Central memory CD4-positive, alpha-beta T cell (primary cell): Measurements from ENCODE around the gene KIF26A.
"Not testable (repeated sequence)": the region's sequence is repeated elsewhere in the genome, so short reads cannot be mapped to it uniquely, and the experiment has no call there.

Source experiments
- DNase-seq: peaks from one replicate; pipeline ENCODE4 v3.0.0; 2022

The KIF26A gene

DNA sequence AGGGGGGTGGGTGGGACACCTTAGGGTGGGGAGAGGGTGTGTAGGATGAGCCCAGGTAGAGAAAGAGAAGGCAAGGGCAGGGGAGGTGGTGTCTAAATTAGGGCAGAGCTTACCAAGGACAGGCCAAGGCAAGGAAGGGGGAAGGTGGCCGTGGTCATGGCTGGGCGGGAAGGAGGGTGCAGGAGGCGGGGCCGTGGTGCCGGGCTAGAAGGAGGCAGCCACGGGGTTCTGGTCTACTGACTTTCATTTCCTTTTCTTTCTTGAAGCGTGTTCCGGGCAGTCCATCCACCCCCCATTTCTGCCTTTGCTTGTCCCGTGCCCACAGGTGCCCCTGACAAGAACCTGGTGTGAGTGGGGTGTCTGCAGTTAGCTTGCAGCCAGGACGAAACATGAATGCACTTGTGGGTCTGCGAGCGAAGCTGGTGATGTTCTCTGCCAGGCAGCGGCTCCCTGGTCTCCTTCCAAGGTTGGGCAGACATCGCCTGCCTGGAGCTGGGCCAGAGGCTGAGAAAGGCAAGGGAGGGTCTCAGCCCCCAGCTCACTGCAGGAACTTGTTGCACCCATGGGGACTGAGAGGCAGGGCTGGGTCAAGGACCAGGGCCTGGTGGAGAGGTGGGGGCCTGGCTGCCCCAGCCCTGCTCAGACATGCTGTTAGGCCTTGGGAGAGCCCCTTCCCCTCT is 58.2 kb downstream of the KIF26A start:
- no peak for DNase-seq

GRCh38 chr14:104197449-104198247 is 59.3 kb downstream of the KIF26A start:
- no peak for DNase-seq

DNA sequence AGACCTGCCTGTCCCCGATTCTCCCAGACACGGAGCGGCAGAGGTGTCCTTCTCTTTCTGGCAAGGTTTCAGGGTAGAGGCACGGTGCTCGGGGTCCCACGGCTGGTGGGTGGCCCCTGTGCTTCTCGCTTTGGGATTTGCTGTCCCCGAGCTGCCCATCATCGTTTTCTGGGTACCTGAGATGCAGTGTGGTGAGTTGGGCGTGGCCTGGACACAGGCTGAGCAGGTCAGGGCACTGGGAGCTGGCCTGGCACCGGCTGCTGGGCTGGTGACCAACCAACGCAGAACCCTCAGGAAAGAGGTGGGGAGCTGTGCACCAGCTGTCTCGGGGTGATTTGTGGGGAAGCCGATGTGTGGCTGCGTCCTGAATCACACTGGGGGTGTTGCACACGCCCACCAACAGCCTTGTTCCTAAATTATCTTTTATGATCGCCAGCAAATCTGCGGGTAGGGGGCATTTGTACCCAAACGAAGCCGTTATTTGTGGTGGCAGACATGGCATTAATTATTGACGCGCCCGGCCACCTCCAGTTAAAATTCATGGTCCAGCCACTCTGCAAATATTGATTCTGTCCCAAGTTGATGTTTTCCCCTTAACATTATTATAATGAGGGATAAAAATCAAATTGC is 61.0 kb downstream of the KIF26A start:
- DNase-seq: no peak

- no peak for DNase-seq
Observed at GRCh38 chr14:104200106-104200505, 61.7 kb downstream of the KIF26A start.

DNA sequence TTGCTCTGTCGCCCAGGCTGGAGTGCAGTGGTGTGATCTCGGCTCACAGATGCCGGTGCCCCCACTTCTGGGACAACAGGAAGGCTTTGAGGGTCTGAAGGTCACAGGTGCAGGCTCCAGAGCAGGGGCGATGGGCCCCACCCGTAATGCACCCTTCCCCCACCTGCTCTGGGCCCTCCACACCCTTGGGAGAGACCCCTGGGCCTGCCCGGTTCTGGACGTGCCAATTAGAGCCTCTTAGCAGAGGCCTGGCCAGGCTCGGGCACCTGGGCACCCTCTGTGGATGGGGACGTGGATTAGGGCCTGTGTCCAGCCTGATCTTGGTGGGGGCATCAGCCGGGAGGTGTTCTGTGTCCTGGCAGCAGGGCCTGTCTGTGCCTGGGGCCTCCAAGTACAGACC is 62.2 kb downstream of the KIF26A start:
- DNase-seq: no peak

GRCh38 chr14:104201063-104201462 is 62.7 kb downstream of the KIF26A start:
- no peak for DNase-seq

GRCh38 chr14:104201496-104201895 is 63.1 kb downstream of the KIF26A start:
- no peak for DNase-seq

DNA sequence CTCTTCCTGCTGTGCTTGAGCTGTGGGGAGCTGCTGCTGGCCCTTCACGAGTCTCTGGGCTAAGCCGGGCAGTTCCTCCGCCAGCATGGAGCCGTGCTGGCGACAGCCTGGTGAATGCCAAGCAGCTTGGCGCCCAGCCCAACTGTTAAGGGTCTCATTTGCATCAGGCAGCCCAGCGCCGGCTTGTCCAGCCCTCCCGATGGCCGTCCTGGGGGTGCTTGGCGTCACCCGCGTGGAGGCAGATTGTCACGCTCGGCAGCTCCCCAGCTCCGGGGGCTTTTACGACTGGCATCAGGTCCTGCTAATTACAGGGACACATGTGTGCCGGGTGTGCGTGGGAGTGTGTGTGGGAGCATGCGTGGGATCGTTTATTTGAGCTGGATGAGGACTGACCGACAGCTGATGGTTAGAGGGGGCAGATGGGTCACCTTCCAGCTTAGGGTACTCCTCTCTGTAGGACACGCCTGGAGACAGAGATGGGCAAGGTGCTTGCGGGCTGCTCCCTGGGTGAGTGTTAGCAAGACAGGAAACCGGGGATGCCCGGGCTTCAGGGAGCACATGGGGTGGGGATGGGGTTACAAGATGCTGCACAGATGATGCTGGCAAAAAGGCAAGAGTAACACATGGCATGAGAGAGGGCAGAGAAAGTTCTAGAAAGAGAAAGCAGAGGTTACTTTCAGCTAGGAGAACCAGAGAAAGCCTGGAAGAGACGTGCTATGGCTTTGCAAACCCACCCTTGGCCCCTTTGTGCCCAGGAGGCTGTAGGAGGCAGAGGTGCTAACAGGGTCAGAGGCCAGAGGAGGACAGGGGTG is 64.1 kb downstream of the KIF26A start:
- DNase-seq: no peak

DNA sequence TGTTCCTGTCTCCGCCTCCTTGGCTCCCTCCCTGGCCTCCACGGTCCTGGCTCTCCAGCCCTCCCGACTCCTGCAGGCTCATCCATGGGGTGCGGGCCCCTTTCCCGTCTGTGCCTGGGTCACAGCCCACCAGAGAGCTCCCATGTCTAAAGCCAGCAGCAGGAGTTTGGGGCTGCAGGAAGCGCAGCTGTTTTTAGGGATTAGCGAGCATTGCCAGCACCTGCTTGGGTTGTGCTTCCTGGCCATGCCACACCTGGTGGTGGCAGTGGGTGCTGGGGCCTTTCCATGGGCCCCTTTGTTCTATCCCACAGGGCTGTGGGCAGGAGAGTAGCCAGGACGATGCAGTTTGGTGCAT is 64.7 kb downstream of the KIF26A start:
- no peak for DNase-seq

- DNase-seq: no peak
Observed at GRCh38 chr14:104204660-104205149, 66.3 kb downstream of the KIF26A start.

DNA sequence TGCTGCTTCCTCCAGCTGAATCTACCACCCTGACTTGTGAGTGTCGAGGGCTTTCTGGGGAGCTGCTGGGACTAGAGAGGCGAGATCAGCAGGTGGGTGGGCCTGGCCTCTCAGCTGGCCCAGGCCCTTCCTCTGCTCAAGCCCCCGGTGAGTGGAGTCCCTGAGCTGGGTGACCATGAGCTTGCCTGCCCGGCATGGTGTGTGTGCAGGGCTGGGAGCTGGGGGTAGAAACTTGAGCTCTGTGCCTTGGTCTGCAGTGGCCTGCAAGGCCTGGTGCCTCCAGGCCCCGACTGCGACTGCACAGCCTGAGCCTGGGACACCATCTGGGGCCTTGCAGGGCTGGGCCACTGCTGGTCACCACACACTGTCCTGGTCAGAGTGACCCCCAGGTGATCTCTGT is 67.4 kb downstream of the KIF26A start:
- DNase-seq: no peak

DNA sequence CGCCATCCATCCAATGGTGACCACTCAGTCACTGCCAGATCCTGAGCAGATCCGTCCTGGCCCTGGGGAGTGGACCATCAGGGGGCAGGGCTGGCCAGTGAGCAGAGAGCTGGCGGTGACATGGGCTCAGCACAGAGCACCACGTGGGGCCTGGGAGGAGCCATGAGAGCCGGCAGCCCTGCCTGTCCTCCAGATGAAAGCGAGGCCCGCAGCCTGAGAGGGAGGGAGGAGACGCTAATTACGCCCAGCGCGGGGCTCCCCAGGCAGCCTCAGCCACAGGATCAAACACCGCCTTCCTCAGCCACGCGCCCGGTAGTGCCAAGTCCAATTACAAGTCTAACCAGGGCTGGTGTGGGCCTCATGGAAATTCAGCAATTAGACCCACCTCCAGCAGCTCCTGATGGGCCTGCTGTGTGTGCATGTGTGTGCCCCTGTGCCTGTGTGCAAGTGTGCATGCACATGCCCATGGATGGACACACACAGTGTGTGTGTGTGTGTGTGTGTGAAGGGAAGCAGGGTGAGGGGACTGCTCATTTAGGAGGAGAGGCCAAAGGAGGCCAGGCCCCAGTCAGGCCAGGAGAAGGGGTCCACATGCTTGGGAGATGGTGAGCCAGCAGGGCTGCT is 68.0 kb downstream of the KIF26A start:
- DNase-seq: no peak

GRCh38 chr14:104207142-104208014 is 69.0 kb downstream of the KIF26A start:
- DNase-seq: no peak

- DNase-seq: not testable (repeated sequence)
Observed at GRCh38 chr14:104208015-104208295, 69.6 kb downstream of the KIF26A start.

DNA sequence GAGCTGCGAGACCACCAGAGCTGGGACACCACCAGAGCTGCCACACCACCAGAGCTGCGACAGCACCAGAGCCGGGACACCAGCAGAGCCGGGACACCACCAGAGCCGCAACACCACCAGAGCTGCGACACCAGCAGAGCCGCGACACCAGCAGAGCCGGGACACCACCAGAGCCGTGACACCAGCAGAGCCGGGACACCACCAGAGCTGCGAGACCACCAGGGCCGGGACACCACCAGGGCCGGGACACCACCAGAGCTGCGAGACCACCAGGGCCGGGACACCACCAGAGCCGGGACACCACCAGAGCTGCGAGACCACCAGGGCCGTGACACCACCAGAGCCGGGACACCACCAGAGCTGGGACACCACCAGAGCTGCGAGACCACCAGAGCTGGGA is 69.9 kb downstream of the KIF26A start:
- not testable (repeated sequence) for DNase-seq

- not testable (repeated sequence) for DNase-seq
Observed at GRCh38 chr14:104209071-104209470, 70.7 kb downstream of the KIF26A start.

- DNase-seq: no peak
Observed at GRCh38 chr14:104209985-104210816, 71.8 kb downstream of the KIF26A start.

GRCh38 chr14:104210817-104211195 is 72.4 kb downstream of the KIF26A start:
- no peak for DNase-seq

GRCh38 chr14:104211215-104211614 is 72.8 kb downstream of the KIF26A start:
- no peak for DNase-seq

DNA sequence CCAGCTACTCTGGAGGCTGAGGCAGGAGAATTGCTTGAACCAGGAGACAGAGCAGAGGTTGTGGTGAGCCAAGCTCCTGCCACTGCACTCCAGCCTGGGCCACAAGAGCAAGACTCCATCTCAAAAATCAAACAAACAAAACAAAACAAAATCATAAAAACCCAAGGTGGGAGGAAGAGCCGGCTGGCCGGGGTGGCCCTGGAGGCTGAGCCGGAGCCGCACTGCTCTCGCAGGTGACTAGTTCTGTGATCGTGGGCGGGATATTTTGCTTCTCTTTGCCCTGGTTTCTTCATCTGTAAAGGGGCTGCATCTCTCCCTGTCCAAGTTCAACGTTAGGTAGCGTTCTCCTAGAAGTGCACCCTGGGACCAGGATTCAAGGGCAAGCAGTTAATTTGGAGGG is 73.4 kb downstream of the KIF26A start:
- no peak for DNase-seq
